Measurements from ENCODE around the gene PARD3B.

- TF ChIP-seq EZH2phosphoT487 (IDR thresholded peaks at IDR 0.05; ENCODE audit: borderline replicate concordance, low read length), result no peak
- TF ChIP-seq, protein P1, sequence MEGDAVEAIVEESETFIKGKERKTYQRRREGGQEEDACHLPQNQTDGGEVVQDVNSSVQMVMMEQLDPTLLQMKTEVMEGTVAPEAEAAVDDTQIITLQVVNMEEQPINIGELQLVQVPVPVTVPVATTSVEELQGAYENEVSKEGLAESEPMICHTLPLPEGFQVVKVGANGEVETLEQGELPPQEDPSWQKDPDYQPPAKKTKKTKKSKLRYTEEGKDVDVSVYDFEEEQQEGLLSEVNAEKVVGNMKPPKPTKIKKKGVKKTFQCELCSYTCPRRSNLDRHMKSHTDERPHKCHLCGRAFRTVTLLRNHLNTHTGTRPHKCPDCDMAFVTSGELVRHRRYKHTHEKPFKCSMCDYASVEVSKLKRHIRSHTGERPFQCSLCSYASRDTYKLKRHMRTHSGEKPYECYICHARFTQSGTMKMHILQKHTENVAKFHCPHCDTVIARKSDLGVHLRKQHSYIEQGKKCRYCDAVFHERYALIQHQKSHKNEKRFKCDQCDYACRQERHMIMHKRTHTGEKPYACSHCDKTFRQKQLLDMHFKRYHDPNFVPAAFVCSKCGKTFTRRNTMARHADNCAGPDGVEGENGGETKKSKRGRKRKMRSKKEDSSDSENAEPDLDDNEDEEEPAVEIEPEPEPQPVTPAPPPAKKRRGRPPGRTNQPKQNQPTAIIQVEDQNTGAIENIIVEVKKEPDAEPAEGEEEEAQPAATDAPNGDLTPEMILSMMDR (IDR thresholded peaks at IDR 0.05; ENCODE audit: low read depth, low read length, poor library complexity, severe bottlenecking), result no peak
Measured at GRCh38 chr2:204498291-204498690, 47.0 kb upstream of the PARD3B start.
